PC-3 (cell line): ENCODE measurements around the gene DPP8.

Experiments used
- EZH2 ChIP-seq: fragments of 300-600 bp; sonication (generic); IDR thresholded peaks from one replicate; pipeline ENCODE4 v1.6.1; 2017; ENCODE audit warnings: antibody characterized with exemption, mild to moderate bottlenecking, low read length; ENCODE audit not compliant: unreplicated experiment
- TF ChIP-seq, protein P1 (sequence below): fragments of 300-600 bp; sonication (generic); conservative IDR thresholded peaks from 2 replicates; pipeline ENCODE4 v1.5.1; 2017; ENCODE audit warnings: antibody characterized with exemption, low read depth, mild to moderate bottlenecking, low read length

DNA sequence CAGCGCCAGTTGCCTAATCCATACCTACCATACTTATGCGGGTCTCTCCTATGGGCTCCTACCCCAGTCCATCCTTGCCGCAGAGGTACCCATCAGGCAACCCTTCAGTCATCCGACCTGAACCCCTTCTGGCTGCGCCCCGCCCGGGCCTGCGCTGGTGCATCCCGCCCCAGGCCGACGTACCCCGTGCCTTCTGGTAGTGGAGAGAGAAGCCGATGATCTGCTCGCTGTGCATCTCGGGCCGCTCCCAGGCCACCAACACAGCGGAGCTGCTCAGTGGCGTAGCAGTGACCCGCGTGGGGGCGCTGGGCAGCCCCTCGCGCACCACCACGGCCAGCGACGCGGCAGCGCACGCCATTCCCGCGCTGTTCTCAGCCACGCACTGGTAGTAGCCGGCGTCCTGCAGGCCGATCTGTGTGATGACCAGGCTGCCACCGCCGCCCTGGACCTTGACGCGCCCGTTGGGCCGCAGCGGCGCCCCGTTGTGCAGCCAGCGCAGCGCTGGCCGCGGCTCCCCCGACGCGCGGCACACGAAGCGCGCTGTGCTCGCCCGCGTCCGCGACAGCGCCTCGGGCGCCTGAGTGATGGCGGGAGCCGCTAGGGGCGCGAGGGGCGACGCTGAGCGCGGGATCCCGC lies 121.8 kb downstream of the DPP8 start:
- TF ChIP-seq, protein P1, sequence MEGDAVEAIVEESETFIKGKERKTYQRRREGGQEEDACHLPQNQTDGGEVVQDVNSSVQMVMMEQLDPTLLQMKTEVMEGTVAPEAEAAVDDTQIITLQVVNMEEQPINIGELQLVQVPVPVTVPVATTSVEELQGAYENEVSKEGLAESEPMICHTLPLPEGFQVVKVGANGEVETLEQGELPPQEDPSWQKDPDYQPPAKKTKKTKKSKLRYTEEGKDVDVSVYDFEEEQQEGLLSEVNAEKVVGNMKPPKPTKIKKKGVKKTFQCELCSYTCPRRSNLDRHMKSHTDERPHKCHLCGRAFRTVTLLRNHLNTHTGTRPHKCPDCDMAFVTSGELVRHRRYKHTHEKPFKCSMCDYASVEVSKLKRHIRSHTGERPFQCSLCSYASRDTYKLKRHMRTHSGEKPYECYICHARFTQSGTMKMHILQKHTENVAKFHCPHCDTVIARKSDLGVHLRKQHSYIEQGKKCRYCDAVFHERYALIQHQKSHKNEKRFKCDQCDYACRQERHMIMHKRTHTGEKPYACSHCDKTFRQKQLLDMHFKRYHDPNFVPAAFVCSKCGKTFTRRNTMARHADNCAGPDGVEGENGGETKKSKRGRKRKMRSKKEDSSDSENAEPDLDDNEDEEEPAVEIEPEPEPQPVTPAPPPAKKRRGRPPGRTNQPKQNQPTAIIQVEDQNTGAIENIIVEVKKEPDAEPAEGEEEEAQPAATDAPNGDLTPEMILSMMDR: no peak
- no peak for TF ChIP-seq EZH2
